Measurements from ENCODE around the gene COL8A2. TPM values are rescaled to one million over a fixed set of nuclear protein-coding genes. Genes with fewer than 3 reads are reported as not detected.
A peak's percentile ranks its signal among the peaks of the same experiment; 100 is the strongest.

Gene COL8A2
- total RNA-seq, 1 experiment from 2014 or later, result 2.3 TPM

- Mint-ChIP-seq H3K36me3 (no peaks in the 10 kb centered on the region), H3K9me3 (no peaks in the 10 kb centered on the region), H3K4me3 (peak overlapping the region; percentile 67), H3K27ac (peak overlapping the region; percentile 88), H3K27me3 (ENCODE audit: low read depth) (no peaks in the 10 kb centered on the region), H3K4me1 (peaks cover 41% of the 10 kb centered on the region)
- ATAC-seq (peak; percentile 76), DNase-seq (ENCODE audit: low spot score) (peak; percentile 71)
- ChIA-PET CTCF (interaction anchor here (0.5 to 4.7 kb wide), 21 partner anchors 9 to 235 kb away, joined by 3 to 74 read pairs (median 9); partner anchors contain the start of genes SH3D21, TEKT2, THRAP3 and TRAPPC3), POLR2A (interaction anchor here (0.5 to 3.0 kb wide), 5 partner anchors 11 to 31 kb away, joined by 3 to 19 read pairs (median 3); partner anchors contain the start of gene TRAPPC3)
- TF ChIP-seq CREM (CRISPR knock-in tag; IDR thresholded peaks at IDR 0.05), result 0 out of 2 replicates have a peak, but pooled peaks have one; percentile 29
- 0 out of 2 replicates have a peak, but pooled peaks have one; percentile 50 for TF ChIP-seq ZNF416 (CRISPR knock-in tag; IDR thresholded peaks at IDR 0.05)
- TF ChIP-seq HMGXB4 (CRISPR knock-in tag; IDR thresholded peaks at IDR 0.05), result 0 out of 2 replicates have a peak, but pooled peaks have one; percentile 69
- 0 out of 2 replicates have a peak, but pooled peaks have one; percentile 19 for TF ChIP-seq NFYB (CRISPR knock-in tag; conservative IDR thresholded peaks at IDR 0.05; ENCODE audit: low read depth)
- TF ChIP-seq FOXK1 (CRISPR knock-in tag; IDR thresholded peaks at IDR 0.05), result peak; percentile 66; the same call in 1 of the 2 replicates
- TF ChIP-seq ZNF263 (CRISPR knock-in tag; IDR thresholded peaks at IDR 0.05; ENCODE audit: low read depth), result no peak
- no peak for TF ChIP-seq CDX4 (CRISPR knock-in tag; IDR thresholded peaks at IDR 0.05; ENCODE audit: borderline replicate concordance)
- peak; percentile 43; the same call in 1 of the 2 replicates for TF ChIP-seq TEAD1 (CRISPR knock-in tag; IDR thresholded peaks at IDR 0.05)
Measured at GRCh38 chr1:36160949-36161485, 36.0 kb upstream of the COL8A2 start.

GRCh38 chr1:36160388-36160948, 35.4 kb upstream of the COL8A2 start:
- peak overlapping the region; percentile 92; the same call in 1 of the 2 replicates for H3K27ac Mint-ChIP-seq
- ATAC-seq (no peak), DNase-seq (ENCODE audit: low spot score) (no peak)
- H3K4me3 Mint-ChIP-seq, result peak overlapping the region; percentile 67; the same call in 1 of the 2 replicates
- H3K4me1 Mint-ChIP-seq, result peaks cover 41% of the 10 kb centered on the region
- no peaks in the 10 kb centered on the region for H3K9me3 Mint-ChIP-seq
- POLR2A ChIA-PET, result interaction anchor here (0.5 to 3.0 kb wide), 4 partner anchors 10 to 31 kb away, joined by 3 to 19 read pairs (median 4); partner anchors contain the start of gene TRAPPC3
- TF ChIP-seq ZNF425 (CRISPR knock-in tag; conservative IDR thresholded peaks at IDR 0.05), result no peak
- no peak for TF ChIP-seq USF2 (CRISPR knock-in tag; IDR thresholded peaks at IDR 0.05)
- TF ChIP-seq SOX15 (CRISPR knock-in tag; IDR thresholded peaks at IDR 0.05), result no peak
- TF ChIP-seq TP53 (CRISPR knock-in tag; IDR thresholded peaks at IDR 0.05), result no peak
- no peak for TF ChIP-seq ZNF281 (CRISPR knock-in tag; IDR thresholded peaks at IDR 0.05)
- TF ChIP-seq PRDM15 (CRISPR knock-in tag; IDR thresholded peaks at IDR 0.05), result no peak
- no peak for TF ChIP-seq ZNF263 (CRISPR knock-in tag; IDR thresholded peaks at IDR 0.05; ENCODE audit: low read depth)
- TF ChIP-seq JUN (CRISPR knock-in tag; IDR thresholded peaks at IDR 0.05), result no peak
- no peak for TF ChIP-seq ELF4 (CRISPR knock-in tag; IDR thresholded peaks at IDR 0.05; ENCODE audit: low read depth)
- TF ChIP-seq ZNF423 (CRISPR knock-in tag; IDR thresholded peaks at IDR 0.05), result no peak
- TF ChIP-seq MAX (CRISPR knock-in tag; IDR thresholded peaks at IDR 0.05), result no peak
- TF ChIP-seq NFE2L1 (CRISPR knock-in tag; IDR thresholded peaks at IDR 0.05), result no peak
- CTCF ChIA-PET, result interaction anchor here (0.5 to 4.7 kb wide), 20 partner anchors 9 to 235 kb away, joined by 3 to 74 read pairs (median 9); partner anchors contain the start of genes SH3D21, TEKT2, THRAP3 and TRAPPC3
- no peaks in the 10 kb centered on the region for H3K36me3 Mint-ChIP-seq
- no peaks in the 10 kb centered on the region; the same call in 1 of the 2 replicates for H3K27me3 Mint-ChIP-seq (ENCODE audit: low read depth)
